ENCODE results near the gene ABCA2. TPM values are rescaled to one million over a fixed set of nuclear protein-coding genes. Genes with fewer than 3 reads are reported as not detected.
"Not testable (repeated sequence)": the region's sequence is repeated elsewhere in the genome, so short reads cannot be mapped to it uniquely, and the experiment has no call there.

ABCA2 gene
- total RNA-seq, 1 experiment from 2014 or later, result 23.5 TPM

DNA sequence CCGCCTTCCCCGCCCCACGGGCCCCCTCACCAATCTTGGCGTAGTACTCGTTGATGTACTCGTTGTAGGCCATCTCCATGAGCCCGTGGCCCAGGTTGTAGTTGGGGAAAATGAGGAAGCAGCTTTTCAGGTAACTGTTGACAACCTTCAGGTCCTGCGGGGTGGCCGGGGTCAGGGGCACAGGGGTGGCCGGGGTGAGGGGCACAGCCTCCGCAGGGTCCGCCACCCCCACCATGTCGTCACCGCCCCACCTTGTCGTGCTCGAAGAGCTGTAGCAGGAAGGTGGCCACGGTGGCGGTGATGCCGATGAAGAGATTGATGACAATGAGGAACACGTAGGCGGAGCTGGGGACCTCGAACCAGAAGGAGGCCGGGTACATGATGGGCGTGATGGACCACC, 16.9 kb downstream of the ABCA2 start:
- DNase-seq (ENCODE audit: low read depth), result no peak
- in situ Hi-C loops (cut with HindIII; ENCODE audit: low pct_unique_long_range_greater_than_20kb, low sequenced_read_pairs), result no loop called here

GRCh38 chr9:137009938-137010732, 17.9 kb downstream of the ABCA2 start:
- DNase-seq (ENCODE audit: low read depth), result no peak
- in situ Hi-C loops (cut with HindIII; ENCODE audit: low pct_unique_long_range_greater_than_20kb, low sequenced_read_pairs), result no loop called here

DNA sequence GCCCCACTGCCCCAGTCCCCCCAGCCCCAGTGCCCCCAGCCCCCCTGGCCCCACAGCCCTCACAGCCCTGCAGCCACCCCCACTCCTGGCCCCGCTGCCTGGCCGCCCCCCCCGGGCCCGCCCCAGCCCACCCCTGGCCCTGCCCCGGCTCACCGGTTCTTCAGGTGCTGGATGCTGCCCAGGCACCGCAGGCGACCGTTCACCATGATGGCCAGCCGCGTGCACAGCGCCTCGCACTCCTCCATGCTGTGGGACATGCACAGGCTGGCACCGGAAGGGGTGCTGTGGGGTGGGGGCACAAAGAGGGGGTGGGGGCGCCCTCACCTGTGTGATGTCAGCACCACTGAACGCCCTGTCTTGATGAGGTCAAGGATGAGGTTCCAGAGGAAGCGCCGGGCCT, 18.8 kb downstream of the ABCA2 start:
- in situ Hi-C loops (cut with HindIII; ENCODE audit: low pct_unique_long_range_greater_than_20kb, low sequenced_read_pairs), result no loop called here
- DNase-seq (ENCODE audit: low read depth), result no peak

DNA sequence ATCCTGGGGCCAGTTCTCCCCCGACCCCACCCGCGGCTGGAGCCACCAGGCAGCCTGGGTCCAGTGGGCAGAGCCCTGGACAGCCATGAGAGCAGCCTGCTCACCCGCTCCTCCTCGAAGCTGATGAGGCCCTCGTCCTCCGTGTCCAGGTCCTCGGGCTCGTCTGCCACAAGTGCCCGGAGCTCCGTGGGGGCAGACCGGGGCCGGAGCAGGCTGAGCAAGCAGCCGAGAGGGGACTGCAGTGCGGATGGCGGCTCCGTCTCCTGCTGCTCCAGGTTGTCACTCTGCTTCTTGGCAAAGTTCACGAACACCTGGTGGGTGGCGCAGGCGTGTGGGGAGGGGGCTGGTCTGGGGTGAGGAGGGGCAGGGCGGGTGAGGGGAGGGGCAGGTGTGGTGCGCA, 19.7 kb downstream of the ABCA2 start:
- no peak for DNase-seq (ENCODE audit: low read depth)
- in situ Hi-C loops (cut with HindIII; ENCODE audit: low pct_unique_long_range_greater_than_20kb, low sequenced_read_pairs), result no loop called here

- in situ Hi-C loops (cut with HindIII; ENCODE audit: low pct_unique_long_range_greater_than_20kb, low sequenced_read_pairs), result no loop called here
- DNase-seq (ENCODE audit: low read depth), result no peak
These were observed 20.2 kb downstream of the ABCA2 start for GRCh38 chr9:137007816-137008270.

GRCh38 chr9:137007108-137007815, 20.8 kb downstream of the ABCA2 start:
- in situ Hi-C loops (cut with HindIII; ENCODE audit: low pct_unique_long_range_greater_than_20kb, low sequenced_read_pairs), result no loop called here
- no peak for DNase-seq (ENCODE audit: low read depth)

GRCh38 chr9:137006116-137007003, 21.7 kb downstream of the ABCA2 start:
- in situ Hi-C loops (cut with HindIII; ENCODE audit: low pct_unique_long_range_greater_than_20kb, low sequenced_read_pairs), result no loop called here
- no peak for DNase-seq (ENCODE audit: low read depth)

DNA sequence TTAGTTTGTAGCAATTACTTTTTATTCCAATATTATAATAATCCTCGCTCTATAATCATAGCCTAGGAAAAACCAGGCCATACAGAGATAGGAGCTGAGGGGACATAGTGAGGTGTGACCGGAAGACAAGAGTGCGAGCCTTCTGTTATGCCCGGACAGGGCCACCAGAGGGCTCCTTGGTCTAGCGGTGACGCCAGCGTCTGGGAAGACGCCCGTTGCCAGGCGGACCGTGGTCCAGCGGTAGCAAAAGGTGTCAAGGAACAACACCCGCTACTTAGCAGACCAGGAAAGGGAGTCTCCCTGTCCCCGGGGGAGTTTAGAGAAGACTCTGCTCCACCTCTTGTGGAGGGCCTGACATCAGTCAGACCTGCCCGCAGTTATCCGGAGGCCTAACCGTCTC, 23.8 kb downstream of the ABCA2 start:
- in situ Hi-C loops (cut with HindIII; ENCODE audit: low pct_unique_long_range_greater_than_20kb, low sequenced_read_pairs); DNase-seq (ENCODE audit: low read depth): not testable (repeated sequence)

GRCh38 chr9:137002646-137003041, 25.4 kb downstream of the ABCA2 start:
- in situ Hi-C loops (cut with HindIII; ENCODE audit: low pct_unique_long_range_greater_than_20kb, low sequenced_read_pairs), result no loop called here
- no peak for DNase-seq (ENCODE audit: low read depth)

DNA sequence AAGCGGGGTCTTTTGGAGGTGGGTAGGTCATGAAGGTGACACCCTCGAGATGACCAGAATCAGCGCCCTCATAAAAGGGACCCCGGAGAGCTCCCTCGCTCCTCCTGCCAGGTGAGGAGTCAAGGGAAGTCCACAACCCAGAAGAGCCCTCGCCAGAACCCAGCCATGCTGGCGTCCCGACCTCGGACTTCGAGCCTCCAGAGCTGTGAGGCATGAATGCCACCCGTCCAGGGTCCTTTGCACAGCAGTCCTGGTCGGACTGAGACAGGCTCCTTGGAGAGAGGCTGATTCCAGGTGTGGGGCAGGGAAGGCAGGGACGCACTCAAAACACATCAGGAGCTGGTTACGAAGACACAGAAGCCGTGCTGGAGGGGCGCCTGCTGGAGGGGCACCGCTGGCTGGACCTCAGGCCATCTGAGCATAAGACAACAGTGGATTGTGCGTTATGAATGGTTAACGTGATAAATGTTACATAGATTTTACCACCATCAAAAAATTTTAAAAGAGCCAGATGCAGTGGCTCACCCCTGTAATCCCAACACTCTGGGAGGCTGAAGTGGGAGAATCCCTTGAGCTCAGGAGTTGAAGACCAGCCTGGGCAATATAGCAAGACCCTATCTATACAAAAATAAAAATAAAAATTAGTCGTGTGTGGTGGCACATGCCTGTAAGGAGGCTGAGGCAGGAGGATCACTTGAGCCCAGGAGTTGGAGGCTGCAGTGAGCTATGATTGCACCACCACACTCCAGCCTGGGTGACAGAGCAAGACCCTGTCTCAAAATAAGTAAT, 26.0 kb downstream of the ABCA2 start:
- in situ Hi-C loops (cut with HindIII; ENCODE audit: low pct_unique_long_range_greater_than_20kb, low sequenced_read_pairs), result no loop called here
- DNase-seq (ENCODE audit: low read depth), result no peak

GRCh38 chr9:137000177-137000930, 27.7 kb downstream of the ABCA2 start:
- in situ Hi-C loops (cut with HindIII; ENCODE audit: low pct_unique_long_range_greater_than_20kb, low sequenced_read_pairs), result no loop called here
- DNase-seq (ENCODE audit: low read depth), result no peak

GRCh38 chr9:136997830-136998234, 30.2 kb downstream of the ABCA2 start:
- no peak for DNase-seq (ENCODE audit: low read depth)
- in situ Hi-C loops (cut with HindIII; ENCODE audit: low pct_unique_long_range_greater_than_20kb, low sequenced_read_pairs), result no loop called here

DNA sequence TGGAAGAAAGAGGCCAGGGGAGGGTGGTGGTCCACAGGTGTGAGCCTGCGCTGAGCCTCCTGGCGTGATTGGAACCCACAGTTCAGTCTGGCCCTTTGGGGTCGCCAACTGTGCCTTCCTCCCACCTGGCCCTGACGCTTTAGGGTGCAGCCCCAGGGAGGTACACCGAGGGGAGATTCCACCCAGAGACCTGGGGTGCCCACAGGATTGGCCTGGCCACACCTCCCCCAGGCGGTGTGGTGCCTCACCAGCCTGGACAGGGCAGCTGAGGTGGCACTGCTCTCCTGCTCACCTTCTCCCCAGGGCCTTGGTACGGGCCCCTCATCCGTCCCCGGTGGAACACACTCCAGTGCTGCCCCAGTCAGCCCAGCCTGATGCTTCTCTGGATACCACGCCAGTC, 30.7 kb downstream of the ABCA2 start:
- no peak for DNase-seq (ENCODE audit: low read depth)
- in situ Hi-C loops (cut with HindIII; ENCODE audit: low pct_unique_long_range_greater_than_20kb, low sequenced_read_pairs), result no loop called here

DNA sequence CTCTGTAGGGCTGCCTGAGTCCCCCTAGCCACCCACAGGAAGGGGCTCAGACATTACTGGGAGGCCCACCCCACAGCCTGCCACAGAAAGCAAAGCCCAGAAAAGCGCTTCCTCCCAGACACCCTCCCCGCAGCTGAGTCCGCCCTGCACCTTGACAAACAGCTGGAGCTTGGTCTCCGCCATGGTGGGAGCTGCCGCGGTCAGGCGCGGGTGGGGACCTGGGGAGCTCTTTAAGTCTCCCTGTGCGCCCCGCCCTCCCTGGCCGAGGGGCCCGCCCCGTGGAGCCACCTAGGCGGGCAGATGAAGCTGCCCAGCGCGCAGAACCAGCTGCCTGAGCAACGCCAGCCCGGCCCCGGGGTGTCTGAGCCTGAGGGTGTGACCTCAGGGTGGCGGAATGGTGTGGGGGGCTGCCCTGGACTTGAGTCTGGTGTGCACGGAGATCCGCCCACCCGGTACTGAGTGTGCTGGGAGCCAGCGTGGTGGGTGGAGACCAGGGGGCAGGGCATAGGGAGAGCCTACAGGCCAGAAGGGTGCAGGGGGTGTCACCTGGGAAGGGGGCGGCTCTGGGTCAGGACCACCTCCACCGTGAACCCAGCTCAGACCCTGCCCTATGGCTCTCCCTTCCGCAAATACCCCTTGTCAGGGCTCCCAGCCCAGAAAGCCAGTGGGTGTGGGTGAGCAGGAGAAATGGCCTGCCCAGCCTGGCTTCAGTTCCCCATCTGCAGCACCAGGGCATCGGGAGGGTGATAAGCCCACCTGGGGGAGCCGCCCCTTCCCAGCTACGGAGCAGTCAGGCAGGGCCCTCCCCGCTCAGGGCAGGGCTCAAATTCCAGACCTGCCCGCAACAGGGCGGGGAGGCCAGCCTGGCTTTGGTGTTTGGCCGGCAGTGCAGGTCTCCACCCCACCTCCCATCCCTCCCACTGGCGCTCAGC, 31.4 kb downstream of the ABCA2 start, which contains the start of gene CLIC3:
Gene CLIC3 (minus strand): TSS at position 208 of the 932 bp plus-strand sequence. CDS start 25 bp downstream, at position 183.
- in situ Hi-C loops (cut with HindIII; ENCODE audit: low pct_unique_long_range_greater_than_20kb, low sequenced_read_pairs), result no loop called here
- DNase-seq (ENCODE audit: low read depth), result no peak

- no peak for DNase-seq (ENCODE audit: low read depth)
- in situ Hi-C loops (cut with HindIII; ENCODE audit: low pct_unique_long_range_greater_than_20kb, low sequenced_read_pairs), result no loop called here
These were observed 32.2 kb downstream of the ABCA2 start for GRCh38 chr9:136995772-136996311.

- DNase-seq (ENCODE audit: low read depth), result no peak
- in situ Hi-C loops (cut with HindIII; ENCODE audit: low pct_unique_long_range_greater_than_20kb, low sequenced_read_pairs), result no loop called here
These were observed 32.7 kb downstream of the ABCA2 start for GRCh38 chr9:136995362-136995761.
